Astrocyte (in vitro differentiated cells and primary cell): Measurements from ENCODE around the gene LASP1. TPM values are rescaled to one million over a fixed set of nuclear protein-coding genes. Genes with fewer than 3 reads are reported as not detected.

Experiments
- DNase-seq: peaks from one replicate; pipeline ENCODE4 v3.0.0-alpha.2; 2010; ENCODE audit warnings: low read depth
- FAIRE-seq: peaks from 2 replicates; lab custom pipeline; 2011; peaks lifted over from hg19 to GRCh38; lab: Jason Lieb, UNC
- H2AFZ ChIP-seq: 2 replicates; pipeline ENCODE4 v1.6.0; 2012; ENCODE audit warnings: low read depth, low read length, inconsistent platforms
- H3K27ac ChIP-seq: 2 replicates; pipeline ENCODE4 v1.5.1; 2011; ENCODE audit warnings: low read depth, low read length, inconsistent platforms
- H3K27me3 ChIP-seq: 2 replicates; pipeline ENCODE4 v1.6.0; 2011; ENCODE audit warnings: low read length, inconsistent platforms; ENCODE audit not compliant: insufficient read depth
- H3K36me3 ChIP-seq: 2 replicates; pipeline ENCODE4 v1.5.1; 2011; ENCODE audit warnings: low read length, inconsistent platforms; ENCODE audit not compliant: insufficient read depth
- H3K4me1 ChIP-seq: 2 replicates; pipeline ENCODE4 v1.5.1; 2011; ENCODE audit warnings: low read length, inconsistent platforms; ENCODE audit not compliant: insufficient read depth
- H3K4me2 ChIP-seq: 2 replicates; pipeline ENCODE4 v1.6.0; 2012; ENCODE audit warnings: low read length, inconsistent platforms
- H3K4me3 ChIP-seq: 2 replicates; pipeline ENCODE4 v1.5.1; 2011; ENCODE audit warnings: low read depth, mild to moderate bottlenecking, low read length, inconsistent platforms; ENCODE audit not compliant: insufficient read depth
- H3K79me2 ChIP-seq: 2 replicates; pipeline ENCODE4 v1.6.0; 2012; ENCODE audit warnings: mild to moderate bottlenecking, low read length, inconsistent platforms; ENCODE audit not compliant: insufficient read depth
- H3K9ac ChIP-seq: 2 replicates; pipeline ENCODE4 v1.6.0; 2012; ENCODE audit warnings: mild to moderate bottlenecking, low read length, inconsistent platforms
- H3K9me3 ChIP-seq: 2 replicates; pipeline ENCODE4 v1.5.1; 2012; ENCODE audit warnings: low read depth, mild to moderate bottlenecking, low read length, inconsistent platforms; ENCODE audit not compliant: insufficient read depth
- H4K20me1 ChIP-seq: 2 replicates; pipeline ENCODE4 v1.6.0; 2012; ENCODE audit warnings: low read length, inconsistent platforms; ENCODE audit not compliant: insufficient read depth
- H3K27ac Mint-ChIP-seq: one replicate; pipeline ENCODE4 v1.8.0; 2021; ENCODE audit warnings: mild to moderate bottlenecking, mixed read lengths; ENCODE audit not compliant: unreplicated experiment
- H3K27me3 Mint-ChIP-seq: one replicate; pipeline ENCODE4 v1.8.0; 2021; ENCODE audit warnings: low read depth, mixed read lengths; ENCODE audit not compliant: unreplicated experiment
- H3K36me3 Mint-ChIP-seq: one replicate; pipeline ENCODE4 v1.8.0; 2021; ENCODE audit warnings: low read depth, mixed read lengths; ENCODE audit not compliant: unreplicated experiment
- H3K4me1 Mint-ChIP-seq: one replicate; pipeline ENCODE4 v1.8.0; 2021; ENCODE audit warnings: low read depth, mixed read lengths; ENCODE audit not compliant: unreplicated experiment
- H3K4me3 Mint-ChIP-seq: one replicate; pipeline ENCODE4 v1.8.0; 2021; ENCODE audit warnings: mild to moderate bottlenecking, moderate library complexity, mixed read lengths; ENCODE audit not compliant: unreplicated experiment
- H3K9me3 Mint-ChIP-seq: one replicate; pipeline ENCODE4 v1.8.0; 2021; ENCODE audit warnings: mild to moderate bottlenecking, mixed read lengths; ENCODE audit not compliant: unreplicated experiment
- EZH2 ChIP-seq: IDR thresholded peaks from 2 replicates; pipeline ENCODE4 v1.6.1; 2012; ENCODE audit warnings: mild to moderate bottlenecking, low read length, inconsistent platforms; ENCODE audit not compliant: insufficient read depth
- total RNA-seq: library from RNA; stranded (reverse); gene quantifications from 2 replicates; pipeline ENCODE4 v1.2.1, GENCODE V29; 2021
- TF ChIP-seq, protein P1 (sequence below): IDR thresholded peaks from 2 replicates; pipeline ENCODE4 v1.5.1; 2011; ENCODE audit warnings: low read depth, mild to moderate bottlenecking, inconsistent platforms, low read length, moderate library complexity; ENCODE audit not compliant: insufficient read depth

Gene LASP1
- total RNA-seq, 1 donor from 2014 or later = 421 TPM

DNA sequence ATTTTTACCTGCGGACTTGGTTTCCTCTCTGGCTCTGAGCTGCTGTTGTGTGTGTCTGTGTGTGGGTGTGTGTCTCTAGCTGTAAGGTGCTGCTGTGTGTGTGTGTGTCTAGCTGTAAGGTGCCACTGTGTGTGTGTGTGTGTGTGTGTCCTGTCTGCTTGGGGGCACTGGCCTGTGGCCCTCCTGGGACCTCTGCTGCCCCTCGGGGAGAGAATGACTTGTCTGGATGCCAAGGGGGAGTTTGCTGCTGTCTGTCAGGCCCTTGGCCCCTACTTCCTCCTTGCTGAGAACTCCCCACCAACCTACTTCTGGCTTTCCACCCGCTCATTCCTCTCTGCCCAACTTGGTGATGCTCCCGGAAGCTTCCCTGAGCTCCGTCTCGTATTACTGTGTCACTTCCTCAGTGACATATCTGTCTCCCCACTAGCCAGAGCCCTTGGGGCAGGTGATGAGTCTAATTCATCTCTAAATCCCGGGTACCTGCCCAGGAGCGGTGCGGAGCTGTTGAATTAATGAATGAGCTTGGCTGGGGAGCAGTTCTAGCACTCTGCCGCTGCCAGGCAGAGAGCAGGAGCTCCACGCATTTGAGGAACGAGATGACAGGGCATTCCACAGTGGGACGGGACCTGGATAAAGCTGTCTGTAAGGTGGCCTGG, 52.0 kb downstream of the LASP1 start:
- no peaks in the 10 kb centered on the region for H3K27me3 Mint-ChIP-seq
- H3K9me3 Mint-ChIP-seq = peaks cover 2% of the 10 kb centered on the region
- no peak overlapping the region for H2AFZ ChIP-seq
- peaks cover 41% of the 10 kb centered on the region for H3K4me1 Mint-ChIP-seq
- H3K27me3 ChIP-seq = no peaks in the 10 kb centered on the region
- H3K4me2 ChIP-seq = no peak overlapping the region
- TF ChIP-seq, protein P1, sequence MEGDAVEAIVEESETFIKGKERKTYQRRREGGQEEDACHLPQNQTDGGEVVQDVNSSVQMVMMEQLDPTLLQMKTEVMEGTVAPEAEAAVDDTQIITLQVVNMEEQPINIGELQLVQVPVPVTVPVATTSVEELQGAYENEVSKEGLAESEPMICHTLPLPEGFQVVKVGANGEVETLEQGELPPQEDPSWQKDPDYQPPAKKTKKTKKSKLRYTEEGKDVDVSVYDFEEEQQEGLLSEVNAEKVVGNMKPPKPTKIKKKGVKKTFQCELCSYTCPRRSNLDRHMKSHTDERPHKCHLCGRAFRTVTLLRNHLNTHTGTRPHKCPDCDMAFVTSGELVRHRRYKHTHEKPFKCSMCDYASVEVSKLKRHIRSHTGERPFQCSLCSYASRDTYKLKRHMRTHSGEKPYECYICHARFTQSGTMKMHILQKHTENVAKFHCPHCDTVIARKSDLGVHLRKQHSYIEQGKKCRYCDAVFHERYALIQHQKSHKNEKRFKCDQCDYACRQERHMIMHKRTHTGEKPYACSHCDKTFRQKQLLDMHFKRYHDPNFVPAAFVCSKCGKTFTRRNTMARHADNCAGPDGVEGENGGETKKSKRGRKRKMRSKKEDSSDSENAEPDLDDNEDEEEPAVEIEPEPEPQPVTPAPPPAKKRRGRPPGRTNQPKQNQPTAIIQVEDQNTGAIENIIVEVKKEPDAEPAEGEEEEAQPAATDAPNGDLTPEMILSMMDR = no peak
- TF ChIP-seq EZH2 = no peak
- peaks cover 3% of the 10 kb centered on the region for H3K79me2 ChIP-seq
- no peak overlapping the region for H3K27ac ChIP-seq
- H3K27ac Mint-ChIP-seq = peak overlapping the region; percentile 75
- peak overlapping the region; percentile 60 for H3K4me3 Mint-ChIP-seq
- H3K4me3 ChIP-seq = no peak overlapping the region
- H3K9me3 ChIP-seq = no peaks in the 10 kb centered on the region
- peaks cover 18% of the 10 kb centered on the region for H3K36me3 Mint-ChIP-seq
- no peak for FAIRE-seq
- peak overlapping the region; percentile 3 for H3K9ac ChIP-seq
- peaks cover 6% of the 10 kb centered on the region for H3K4me1 ChIP-seq
- peaks cover 58% of the 10 kb centered on the region for H4K20me1 ChIP-seq
- H3K36me3 ChIP-seq = peaks cover 24% of the 10 kb centered on the region
- no peak for DNase-seq

DNA sequence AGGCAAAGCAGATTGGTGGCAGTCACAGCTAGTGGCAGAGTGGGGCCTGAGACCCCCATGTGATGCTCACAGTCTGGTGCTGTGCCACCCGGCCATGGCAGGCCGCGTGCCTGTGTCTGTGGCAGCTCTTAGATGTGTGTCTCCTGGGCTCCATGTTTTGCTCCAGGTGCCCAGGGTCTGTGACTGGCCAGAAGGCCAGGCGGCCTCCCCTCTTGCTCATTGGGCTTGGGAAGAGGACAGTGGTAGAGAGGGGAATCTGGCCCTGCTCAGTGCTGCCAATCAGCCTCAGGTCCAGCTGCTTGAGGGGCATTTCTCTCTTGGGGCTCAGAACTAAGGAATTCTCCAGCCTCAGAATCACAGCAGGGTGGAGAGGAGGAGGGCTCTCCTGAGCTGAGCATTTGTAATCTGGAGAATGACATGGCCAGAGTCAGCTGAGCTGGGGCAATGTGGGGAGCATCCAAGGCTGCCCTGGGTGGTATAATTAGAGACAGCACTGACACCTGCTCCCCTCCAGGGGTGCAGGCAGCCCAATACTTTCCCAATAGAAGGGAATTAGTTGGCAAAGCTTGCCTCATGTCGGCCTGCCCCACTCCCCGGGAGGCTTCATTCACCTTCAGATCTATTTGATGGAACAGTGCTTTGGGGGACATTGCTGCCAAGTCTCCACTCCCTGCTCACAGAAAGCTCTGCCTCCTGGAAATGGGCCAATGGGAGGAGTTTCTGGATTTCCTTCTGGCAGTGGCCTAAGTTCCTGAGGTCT, 52.9 kb downstream of the LASP1 start:
- no peaks in the 10 kb centered on the region for H3K27me3 Mint-ChIP-seq
- H3K79me2 ChIP-seq = no peaks in the 10 kb centered on the region
- H3K36me3 ChIP-seq = peaks cover 19% of the 10 kb centered on the region
- peaks cover 2% of the 10 kb centered on the region for H3K9me3 Mint-ChIP-seq
- TF ChIP-seq EZH2 = no peak
- TF ChIP-seq, protein P1 = no peak
- no peak overlapping the region for H3K27ac ChIP-seq
- H3K4me2 ChIP-seq = no peak overlapping the region
- peaks cover 40% of the 10 kb centered on the region for H3K4me1 Mint-ChIP-seq
- no peak overlapping the region for H3K27ac Mint-ChIP-seq
- DNase-seq = peak; percentile 47
- H3K4me3 Mint-ChIP-seq = no peak overlapping the region
- H3K9ac ChIP-seq = no peak overlapping the region
- H2AFZ ChIP-seq = no peak overlapping the region
- no peaks in the 10 kb centered on the region for H3K9me3 ChIP-seq
- H4K20me1 ChIP-seq = peaks cover 49% of the 10 kb centered on the region
- H3K27me3 ChIP-seq = no peaks in the 10 kb centered on the region
- no peak for FAIRE-seq
- peaks cover 6% of the 10 kb centered on the region for H3K4me1 ChIP-seq
- peaks cover 13% of the 10 kb centered on the region for H3K36me3 Mint-ChIP-seq
- H3K4me3 ChIP-seq = no peak overlapping the region
